HepG2 (cell line): ENCODE results near the gene TNFAIP6. TPM values are rescaled to one million over a fixed set of nuclear protein-coding genes. Genes with fewer than 3 reads are reported as not detected.

ENCODE experiments used
- AKAP8 ChIP-seq: sonication (generic); formaldehyde crosslinking; IDR thresholded peaks from 2 replicates; pipeline ENCODE4 v1.5.1; 2020; ENCODE audit warnings: mild to moderate bottlenecking, missing genetic modification reagents
- ATF3 ChIP-seq: sonication (generic); formaldehyde crosslinking; IDR thresholded peaks from 2 replicates; pipeline ENCODE4 v1.4.0; 2020; ENCODE audit warnings: missing genetic modification reagents
- BCL6 ChIP-seq: IDR thresholded peaks from 2 replicates; pipeline ENCODE4 v1.6.1; 2016; ENCODE audit warnings: missing genetic modification reagents, missing compliant biosample characterization
- CBX2 ChIP-seq, 2 experiments: fragments of 200-600 bp in 1 of 2; sonication (generic); formaldehyde crosslinking in 1 of 2; IDR thresholded peaks; 2 replicates each; pipeline versions ENCODE4 v1.7.0 to v1.8.1; 2018 to 2022; ENCODE audit warnings: low read depth in 2 of 2, low read length in 1 of 2, mild to moderate bottlenecking in 1 of 2, missing genetic modification reagents in 1 of 2
- HNRNPL ChIP-seq: fragments of 200-400 bp; formaldehyde crosslinking; IDR thresholded peaks from 2 replicates; pipeline ENCODE4 v1.6.1; 2017; ENCODE audit warnings: mild to moderate bottlenecking, low read depth, low read length
- NFKBIZ ChIP-seq: IDR thresholded peaks from 2 replicates; pipeline ENCODE4 v1.6.1; 2018; ENCODE audit warnings: missing genetic modification reagents, missing compliant biosample characterization
- PCBP1 ChIP-seq: fragments of 200-400 bp; formaldehyde crosslinking; IDR thresholded peaks from 2 replicates; pipeline ENCODE4 v1.6.1; 2017; ENCODE audit warnings: mild to moderate bottlenecking, low read depth, low read length, borderline replicate concordance
- RARG ChIP-seq: sonication (generic); formaldehyde crosslinking; IDR thresholded peaks from 2 replicates; pipeline ENCODE4 v1.4.0; 2020; ENCODE audit warnings: low read depth, mild to moderate bottlenecking, missing genetic modification reagents
- TEF ChIP-seq: sonication (generic); formaldehyde crosslinking; IDR thresholded peaks from 2 replicates; pipeline ENCODE4 v1.5.0; 2020; ENCODE audit warnings: missing genetic modification reagents
- TSC22D2 ChIP-seq: sonication (generic); formaldehyde crosslinking; IDR thresholded peaks from 2 replicates; pipeline ENCODE4 v1.5.1; 2020; ENCODE audit warnings: missing genetic modification reagents, mild to moderate bottlenecking, borderline replicate concordance
- ZBTB37 ChIP-seq: sonication (generic); formaldehyde crosslinking; IDR thresholded peaks from 2 replicates; pipeline ENCODE4 v1.4.0; 2020; ENCODE audit warnings: mild to moderate bottlenecking, missing genetic modification reagents
- ZC3H4 ChIP-seq: sonication (generic); formaldehyde crosslinking; IDR thresholded peaks from 2 replicates; pipeline ENCODE4 v1.4.0; 2020; ENCODE audit warnings: missing genetic modification reagents, borderline replicate concordance
- ZNF20 ChIP-seq: sonication (generic); formaldehyde crosslinking; IDR thresholded peaks from 2 replicates; pipeline ENCODE4 v1.4.0; 2020; ENCODE audit warnings: mild to moderate bottlenecking, moderate library complexity, missing genetic modification reagents
- ZNF230 ChIP-seq: sonication (generic); formaldehyde crosslinking; IDR thresholded peaks from 2 replicates; pipeline ENCODE4 v1.4.0; 2020; ENCODE audit warnings: mild to moderate bottlenecking, missing genetic modification reagents
- ZNF549 ChIP-seq: sonication (generic); formaldehyde crosslinking; IDR thresholded peaks from 2 replicates; pipeline ENCODE4 v1.5.0; 2020; ENCODE audit warnings: missing genetic modification reagents
- ZNF557 ChIP-seq: sonication (generic); formaldehyde crosslinking; IDR thresholded peaks from 2 replicates; pipeline ENCODE4 v1.4.0; 2020; ENCODE audit warnings: missing genetic modification reagents
- ZNF709 ChIP-seq: sonication (generic); formaldehyde crosslinking; IDR thresholded peaks from 2 replicates; pipeline ENCODE4 v1.5.0; 2020; ENCODE audit warnings: mild to moderate bottlenecking, missing genetic modification reagents
- ZNF772 ChIP-seq: sonication (generic); formaldehyde crosslinking; IDR thresholded peaks from 2 replicates; pipeline ENCODE4 v1.5.0; 2020; ENCODE audit warnings: mild to moderate bottlenecking, missing genetic modification reagents
- ZZZ3 ChIP-seq: sonication (generic); formaldehyde crosslinking; IDR thresholded peaks from 2 replicates; pipeline ENCODE4 v1.4.0; 2020; ENCODE audit warnings: missing genetic modification reagents, mild to moderate bottlenecking, borderline replicate concordance
- polyA plus RNA-seq, 8 experiments: library from polyadenylated mRNA; depleted of rRNA in 3 of 8; stranded (reverse) in 7 of 8; unstranded in 1 of 8; fragments of >200 nt; fragmentation: Illumina TruSeq in 4 of 8; extraction: Trizol in 4 of 8; gene quantifications; 2 replicates each; pipeline versions ENCODE4 v1.2.1 to v1.2.3, GENCODE V29; 2011 to 2016; ENCODE audit warnings: low read depth in 4 of 8, missing spikeins in 1 of 8, mixed read lengths in 1 of 8; ENCODE audit not compliant: insufficient read depth in 1 of 8
- total RNA-seq, 5 experiments: library from RNA; depleted of rRNA; stranded (reverse); fragments of >200 nt; fragmentation: Illumina TruSeq; extraction: Trizol; gene quantifications; 2 replicates each; pipeline ENCODE4 v1.2.3, GENCODE V29; 2016; ENCODE audit warnings: low read depth in 1 of 5
- TF ChIP-seq, protein P1 (sequence below): sonication (generic); formaldehyde crosslinking; IDR thresholded peaks from 2 replicates; pipeline ENCODE4 v1.8.1; 2023; ENCODE audit warnings: mild to moderate bottlenecking, inconsistent platforms, moderate library complexity, missing genetic modification reagents, borderline replicate concordance

TNFAIP6 gene
- total and polyA plus RNA-seq, 2 of the 13 experiments (the other 11 are each of a cell fraction or from before 2014, with no cell fraction given): not detected

DNA sequence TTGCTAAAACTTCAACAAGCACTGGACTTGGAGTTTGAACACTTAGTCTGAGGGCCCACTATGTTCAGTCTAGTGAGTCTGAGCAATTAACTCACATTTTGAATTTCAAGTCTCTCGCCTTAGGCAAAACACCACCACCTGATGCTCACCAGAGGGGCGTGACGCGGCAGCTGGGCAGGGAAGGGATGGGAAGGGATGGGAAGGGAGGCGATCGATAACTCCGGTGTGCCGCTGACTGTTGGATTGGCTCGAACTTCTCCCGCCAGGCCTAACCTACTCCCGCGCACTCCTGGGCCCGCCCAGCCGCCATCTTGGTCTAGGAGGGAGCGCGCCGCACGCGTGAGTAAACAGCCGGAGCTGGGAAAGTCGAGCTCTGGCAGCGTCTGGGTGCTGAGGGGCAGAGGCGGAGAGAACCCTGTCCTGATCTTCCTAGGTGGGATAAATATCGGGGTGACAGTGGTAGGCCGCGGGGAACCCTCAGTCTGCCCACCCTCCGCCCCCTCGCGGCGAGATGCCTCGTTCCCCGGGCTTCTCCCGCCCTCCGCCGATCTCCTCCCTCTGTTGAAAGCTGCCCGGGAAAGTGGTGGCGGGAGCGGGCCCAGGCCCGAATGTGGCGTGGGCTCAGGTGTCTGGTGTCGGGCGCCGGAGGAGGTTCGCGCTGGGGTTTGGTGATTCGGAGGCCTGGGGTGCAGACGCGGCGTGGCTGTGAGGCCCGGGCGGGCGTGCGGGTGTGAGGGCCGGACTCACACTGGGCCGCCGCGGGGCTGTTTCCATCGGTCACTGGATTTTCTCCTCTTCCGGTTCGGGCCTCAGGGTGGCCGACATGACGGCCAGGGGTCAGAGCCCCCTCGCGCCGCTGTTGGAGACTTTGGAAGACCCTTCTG is 52.5 kb downstream of the TNFAIP6 start, which contains the start of gene RIF1 (continued):
- TF ChIP-seq AKAP8 (CRISPR knock-in tag) (peak; percentile 91), ZNF557 (CRISPR knock-in tag) (no peak; the same call in 1 of the 2 replicates), ZC3H4 (CRISPR knock-in tag) (0 out of 2 replicates have a peak, but pooled peaks have one; percentile 48), ZNF772 (peak; percentile 88), TEF (no peak), NFKBIZ (CRISPR knock-in tag) (peak; percentile 69), HNRNPL (peak; percentile 42; the same call in 1 of the 2 replicates), TSC22D2 (peak; percentile 58; the same call in 1 of the 2 replicates), ZBTB37 (CRISPR knock-in tag) (peak; percentile 66; the same call in 1 of the 2 replicates), PCBP1 (peak; percentile 95), ZNF20 (no peak), ZNF709 (CRISPR knock-in tag) (peak; percentile 90), CBX2 (IDR thresholded peaks at IDR 0.05; ENCODE audit: low read depth, low read length) (no peak), CBX2 (CRISPR knock-in tag; IDR thresholded peaks at IDR 0.05; ENCODE audit: low read depth) (peak; percentile 96; the same call in 1 of the 2 replicates), BCL6 (CRISPR knock-in tag) (peak; percentile 48; the same call in 1 of the 2 replicates), ZNF549 (CRISPR knock-in tag) (no peak), ZZZ3 (CRISPR knock-in tag) (peak; percentile 82; the same call in 1 of the 2 replicates), ATF3 (CRISPR knock-in tag) (0 out of 2 replicates have a peak, but pooled peaks have one; percentile 27), RARG (0 out of 2 replicates have a peak, but pooled peaks have one; percentile 61), ZNF230 (CRISPR knock-in tag) (peak; percentile 87)
- TF ChIP-seq, protein P1, sequence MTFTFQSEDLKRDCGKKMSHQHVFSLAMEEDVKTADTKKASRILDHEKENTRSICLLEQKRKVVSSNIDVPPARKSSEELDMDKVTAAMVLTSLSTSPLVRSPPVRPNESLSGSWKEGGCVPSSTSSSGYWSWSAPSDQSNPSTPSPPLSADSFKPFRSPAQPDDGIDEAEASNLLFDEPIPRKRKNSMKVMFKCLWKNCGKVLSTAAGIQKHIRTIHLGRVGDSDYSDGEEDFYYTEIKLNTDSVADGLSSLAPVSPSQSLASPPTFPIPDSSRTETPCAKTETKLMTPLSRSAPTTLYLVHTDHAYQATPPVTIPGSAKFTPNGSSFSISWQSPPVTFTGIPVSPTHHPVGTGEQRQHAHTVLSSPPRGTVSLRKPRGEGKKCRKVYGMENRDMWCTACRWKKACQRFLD: peak; percentile 80; the same call in 1 of the 2 replicates
